SK-N-SH (cell line): ENCODE measurements around the gene RYR3.

Experiments
- MXI1 ChIP-seq: IDR thresholded peaks from 2 replicates; pipeline ENCODE4 v1.6.1; 2012; ENCODE audit warnings: mild to moderate bottlenecking, low read depth, low read length, improper control_type of control experiment
- TF ChIP-seq, protein P1 (sequence below): IDR thresholded peaks from 2 replicates; pipeline ENCODE4 v1.6.1; 2012; ENCODE audit warnings: mild to moderate bottlenecking, low read depth, low read length, moderate library complexity
- TF ChIP-seq, protein P2 (sequence below): fragments of 150-350 bp; IDR thresholded peaks from 2 replicates; pipeline ENCODE4 v1.6.1; 2017; ENCODE audit warnings: antibody characterized with exemption, low read length, low read depth, borderline replicate concordance

DNA sequence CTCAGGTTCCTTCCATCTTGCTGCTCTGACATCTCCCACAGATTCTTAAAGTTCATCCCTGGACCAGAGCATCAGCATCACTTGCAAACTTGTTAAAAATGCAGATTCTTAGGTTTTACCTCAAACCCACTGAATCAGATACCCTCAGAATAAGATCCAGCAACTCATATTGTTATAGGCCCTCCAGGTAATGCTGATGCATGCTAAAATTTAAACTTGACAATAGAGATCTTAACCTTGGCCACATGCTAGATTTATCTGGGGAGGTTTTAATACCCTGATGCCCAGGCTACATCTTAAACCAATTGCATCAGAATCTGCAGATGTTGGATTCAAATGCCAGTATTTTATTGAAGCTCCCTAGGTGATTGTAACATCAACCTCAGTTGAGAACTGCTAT is 256.9 kb downstream of the RYR3 start:
- TF ChIP-seq, protein P1, sequence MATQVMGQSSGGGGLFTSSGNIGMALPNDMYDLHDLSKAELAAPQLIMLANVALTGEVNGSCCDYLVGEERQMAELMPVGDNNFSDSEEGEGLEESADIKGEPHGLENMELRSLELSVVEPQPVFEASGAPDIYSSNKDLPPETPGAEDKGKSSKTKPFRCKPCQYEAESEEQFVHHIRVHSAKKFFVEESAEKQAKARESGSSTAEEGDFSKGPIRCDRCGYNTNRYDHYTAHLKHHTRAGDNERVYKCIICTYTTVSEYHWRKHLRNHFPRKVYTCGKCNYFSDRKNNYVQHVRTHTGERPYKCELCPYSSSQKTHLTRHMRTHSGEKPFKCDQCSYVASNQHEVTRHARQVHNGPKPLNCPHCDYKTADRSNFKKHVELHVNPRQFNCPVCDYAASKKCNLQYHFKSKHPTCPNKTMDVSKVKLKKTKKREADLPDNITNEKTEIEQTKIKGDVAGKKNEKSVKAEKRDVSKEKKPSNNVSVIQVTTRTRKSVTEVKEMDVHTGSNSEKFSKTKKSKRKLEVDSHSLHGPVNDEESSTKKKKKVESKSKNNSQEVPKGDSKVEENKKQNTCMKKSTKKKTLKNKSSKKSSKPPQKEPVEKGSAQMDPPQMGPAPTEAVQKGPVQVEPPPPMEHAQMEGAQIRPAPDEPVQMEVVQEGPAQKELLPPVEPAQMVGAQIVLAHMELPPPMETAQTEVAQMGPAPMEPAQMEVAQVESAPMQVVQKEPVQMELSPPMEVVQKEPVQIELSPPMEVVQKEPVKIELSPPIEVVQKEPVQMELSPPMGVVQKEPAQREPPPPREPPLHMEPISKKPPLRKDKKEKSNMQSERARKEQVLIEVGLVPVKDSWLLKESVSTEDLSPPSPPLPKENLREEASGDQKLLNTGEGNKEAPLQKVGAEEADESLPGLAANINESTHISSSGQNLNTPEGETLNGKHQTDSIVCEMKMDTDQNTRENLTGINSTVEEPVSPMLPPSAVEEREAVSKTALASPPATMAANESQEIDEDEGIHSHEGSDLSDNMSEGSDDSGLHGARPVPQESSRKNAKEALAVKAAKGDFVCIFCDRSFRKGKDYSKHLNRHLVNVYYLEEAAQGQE: no peak
- no peak for TF ChIP-seq MXI1
- TF ChIP-seq, protein P2, sequence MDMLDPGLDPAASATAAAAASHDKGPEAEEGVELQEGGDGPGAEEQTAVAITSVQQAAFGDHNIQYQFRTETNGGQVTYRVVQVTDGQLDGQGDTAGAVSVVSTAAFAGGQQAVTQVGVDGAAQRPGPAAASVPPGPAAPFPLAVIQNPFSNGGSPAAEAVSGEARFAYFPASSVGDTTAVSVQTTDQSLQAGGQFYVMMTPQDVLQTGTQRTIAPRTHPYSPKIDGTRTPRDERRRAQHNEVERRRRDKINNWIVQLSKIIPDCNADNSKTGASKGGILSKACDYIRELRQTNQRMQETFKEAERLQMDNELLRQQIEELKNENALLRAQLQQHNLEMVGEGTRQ: no peak
